ENCODE data around the gene ORAI3.
"Not testable (repeated sequence)": the region's sequence is repeated elsewhere in the genome, so short reads cannot be mapped to it uniquely, and the experiment has no call there.

ORAI3 gene

GRCh38 chr16:30924076-30924912 lies 24.6 kb upstream of the ORAI3 start:
- no peak for DNase-seq (ENCODE audit: low spot score)

GRCh38 chr16:30924913-30925631 lies 23.8 kb upstream of the ORAI3 start:
- no peak for DNase-seq (ENCODE audit: low spot score)

GRCh38 chr16:30925632-30925987 lies 23.3 kb upstream of the ORAI3 start:
- DNase-seq (ENCODE audit: low spot score): no peak

GRCh38 chr16:30925995-30926811 lies 22.7 kb upstream of the ORAI3 start:
- no peak for DNase-seq (ENCODE audit: low spot score)

- DNase-seq (ENCODE audit: low spot score): no peak
Observed at GRCh38 chr16:30926937-30927788, 21.7 kb upstream of the ORAI3 start.

- peak; percentile 80 for DNase-seq (ENCODE audit: low spot score)
Observed at GRCh38 chr16:30927789-30928378, 21.0 kb upstream of the ORAI3 start.

- no peak for DNase-seq (ENCODE audit: low spot score)
Observed at GRCh38 chr16:30928390-30928789, 20.5 kb upstream of the ORAI3 start.

- no peak for DNase-seq (ENCODE audit: low spot score)
Observed at GRCh38 chr16:30929167-30929566, 19.7 kb upstream of the ORAI3 start.

- DNase-seq (ENCODE audit: low spot score): no peak
Observed at GRCh38 chr16:30930160-30930571, 18.7 kb upstream of the ORAI3 start.

GRCh38 chr16:30931068-30931650 lies 17.7 kb upstream of the ORAI3 start:
- no peak for DNase-seq (ENCODE audit: low spot score)

GRCh38 chr16:30934827-30935557 lies 13.9 kb upstream of the ORAI3 start:
- peak; percentile 58 for DNase-seq (ENCODE audit: low spot score)

GRCh38 chr16:30937692-30938091 lies 11.2 kb upstream of the ORAI3 start:
- DNase-seq (ENCODE audit: low spot score): no peak

GRCh38 chr16:30939571-30939970 lies 9.3 kb upstream of the ORAI3 start:
- not testable (repeated sequence) for DNase-seq (ENCODE audit: low spot score)

GRCh38 chr16:30941600-30942425 lies 7.1 kb upstream of the ORAI3 start:
- peak; percentile 81 for DNase-seq (ENCODE audit: low spot score)

GRCh38 chr16:30942426-30942806 lies 6.5 kb upstream of the ORAI3 start:
- DNase-seq (ENCODE audit: low spot score): no peak

- DNase-seq (ENCODE audit: low spot score): no peak
Observed at GRCh38 chr16:30944352-30944751, 4.5 kb upstream of the ORAI3 start.

- DNase-seq (ENCODE audit: low spot score): no peak
Observed at GRCh38 chr16:30946671-30947540, 2.0 kb upstream of the ORAI3 start.

- no peak for DNase-seq (ENCODE audit: low spot score)
Observed at GRCh38 chr16:30947541-30947858, 1.4 kb upstream of the ORAI3 start.
